Measurements from ENCODE around the gene SLC25A25.

The SLC25A25 gene

DNA sequence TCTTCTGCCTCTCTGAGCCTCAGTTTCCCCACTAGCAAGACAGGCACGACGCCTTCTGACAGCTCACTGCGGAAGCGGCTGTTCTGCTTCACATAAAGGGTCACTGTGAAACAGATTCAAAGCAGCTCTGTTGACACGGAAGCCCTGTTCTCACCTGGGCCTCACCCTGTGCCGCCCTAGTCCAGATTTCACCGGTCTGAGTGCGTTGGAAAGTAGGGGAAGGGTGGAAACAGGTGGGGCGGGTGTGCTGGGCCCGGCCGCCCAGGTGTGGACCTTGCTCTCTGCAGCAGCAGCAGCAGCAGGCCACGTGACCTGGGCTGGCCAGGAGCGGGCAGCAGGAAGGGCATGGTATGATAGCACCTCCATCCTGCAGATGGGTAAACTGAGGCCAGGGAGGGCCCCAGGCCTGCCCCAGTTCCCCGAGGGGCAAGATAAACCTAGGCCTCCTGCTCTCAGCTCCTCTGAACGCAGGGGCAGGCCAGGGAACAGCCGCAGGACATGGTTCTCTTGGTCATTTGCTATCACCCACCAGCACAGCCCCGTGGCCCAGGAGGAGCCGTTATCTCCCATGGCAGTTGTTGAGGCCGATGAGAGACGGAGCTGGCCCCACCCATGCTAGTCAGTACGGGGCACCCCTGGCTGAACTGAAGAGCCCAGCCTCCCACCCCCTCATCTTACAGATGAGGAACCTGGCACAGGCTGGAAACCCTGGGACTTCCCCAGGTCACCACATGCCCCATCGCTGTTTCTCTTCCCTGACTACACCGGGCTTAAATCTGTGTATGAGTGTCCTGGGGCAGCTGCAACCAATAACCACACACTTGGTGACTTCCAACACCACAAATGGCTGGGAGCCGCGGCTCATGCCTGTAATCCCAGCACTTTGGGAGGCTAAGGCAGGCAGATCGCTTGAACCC, 47.4 kb downstream of the SLC25A25 start:
- no peak for DNase-seq

- no peak for DNase-seq
These were observed 48.4 kb downstream of the SLC25A25 start for GRCh38 chr9:128116104-128117083.

DNA sequence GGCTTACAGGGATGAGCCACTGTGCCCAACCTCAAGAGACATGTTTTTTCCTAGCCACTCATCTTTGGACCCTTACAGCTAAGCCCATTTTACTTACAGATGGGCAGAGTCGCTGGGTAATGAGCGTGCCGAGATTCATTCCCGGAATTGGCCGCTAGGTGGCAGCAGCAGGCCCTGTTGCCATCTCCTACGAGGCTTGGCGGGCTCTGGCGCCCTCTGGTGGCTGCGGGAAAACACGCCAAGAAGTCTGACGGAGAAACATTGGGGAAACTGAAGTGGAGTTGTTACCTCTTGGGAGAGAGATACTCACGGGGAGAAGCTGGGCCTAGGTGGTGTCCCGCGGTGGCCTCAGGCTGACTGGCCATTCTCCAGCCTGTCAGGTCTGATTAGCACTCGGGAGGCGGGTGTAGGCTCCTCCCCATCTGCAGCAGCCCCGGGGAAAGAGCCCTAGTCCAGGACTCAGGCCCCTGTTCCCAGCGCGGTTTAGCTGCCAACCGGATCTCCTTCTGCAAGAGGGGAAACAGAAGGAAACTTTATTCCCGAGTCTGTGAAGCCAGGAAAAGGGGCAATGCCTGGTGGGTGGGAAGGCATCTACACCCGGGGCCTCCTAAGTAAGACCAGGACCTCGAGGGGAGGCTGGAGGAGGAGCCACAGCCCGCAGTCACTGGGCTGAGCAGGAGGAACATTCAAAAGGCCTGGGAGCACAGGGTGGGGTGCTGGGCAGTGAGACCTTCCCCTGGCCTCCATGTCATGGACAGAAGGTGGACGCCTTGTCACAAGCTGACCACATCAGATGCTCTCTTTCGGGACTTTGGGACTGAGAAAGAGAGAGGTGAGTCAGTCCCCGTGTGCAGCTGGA, 49.8 kb downstream of the SLC25A25 start:
- DNase-seq, result peak; percentile 92 to 99

- no peak for DNase-seq
These were observed 50.4 kb downstream of the SLC25A25 start for GRCh38 chr9:128118472-128118857.

GRCh38 chr9:128118971-128119665, 51.1 kb downstream of the SLC25A25 start:
- DNase-seq, result no peak

- DNase-seq, result no peak
These were observed 52.2 kb downstream of the SLC25A25 start for GRCh38 chr9:128120061-128120740.

GRCh38 chr9:128120741-128121465, 52.9 kb downstream of the SLC25A25 start:
- no peak for DNase-seq

DNA sequence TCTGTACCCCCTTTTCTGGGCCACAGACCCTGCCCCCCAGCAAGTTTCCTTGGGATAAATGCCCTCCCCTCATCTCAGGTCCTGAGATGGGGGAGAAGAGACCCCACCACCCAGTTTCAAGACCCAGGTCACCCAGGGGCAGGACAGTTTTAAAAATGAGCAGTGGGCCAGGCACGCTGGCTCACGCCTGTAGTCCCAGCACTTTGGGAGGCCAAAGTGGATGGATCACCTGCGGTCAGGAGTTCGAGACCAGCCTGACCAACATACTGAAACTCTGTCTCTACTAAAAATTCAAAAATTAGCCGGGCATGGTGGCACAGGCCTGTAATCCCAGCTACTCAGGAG, 53.4 kb downstream of the SLC25A25 start:
- DNase-seq, result no peak

- DNase-seq, result no peak
These were observed 54.1 kb downstream of the SLC25A25 start for GRCh38 chr9:128121924-128122808.

- no peak for DNase-seq
These were observed 54.8 kb downstream of the SLC25A25 start for GRCh38 chr9:128122809-128123175.

- DNase-seq, result no peak
These were observed 55.5 kb downstream of the SLC25A25 start for GRCh38 chr9:128123451-128124080.

DNA sequence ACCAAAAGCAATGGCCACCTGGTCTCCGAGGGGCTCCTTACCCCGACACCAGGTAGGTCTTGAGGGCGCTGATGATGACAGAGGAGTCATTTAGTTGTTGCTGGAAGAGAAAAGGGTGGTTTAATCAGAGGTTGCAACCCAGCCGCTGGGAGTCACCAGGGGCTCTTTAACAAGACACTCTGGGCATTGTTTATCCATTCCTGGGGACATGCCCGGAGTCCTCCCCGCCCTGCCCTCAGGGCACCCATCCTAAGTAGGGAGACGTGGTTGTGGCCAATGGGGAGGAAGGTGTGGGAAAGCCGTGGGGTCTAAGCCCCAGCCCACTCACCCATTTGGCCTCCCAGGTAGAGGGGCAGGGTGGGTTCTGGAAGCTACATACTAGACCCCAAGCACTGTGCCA, 56.4 kb downstream of the SLC25A25 start:
- no peak for DNase-seq

GRCh38 chr9:128124873-128125579, 57.0 kb downstream of the SLC25A25 start:
- peak; percentile 28 to 42 for DNase-seq

- no peak for DNase-seq
These were observed 57.7 kb downstream of the SLC25A25 start for GRCh38 chr9:128125580-128126354.

- peak; percentile 81 to 84 for DNase-seq
These were observed 59.5 kb downstream of the SLC25A25 start, which contains the start of gene PTGES2 for GRCh38 chr9:128127568-128127989. TSS of gene PTGES2 (minus strand) at chr9:128127729. CDS start at chr9:128127717, 12 bp downstream.

DNA sequence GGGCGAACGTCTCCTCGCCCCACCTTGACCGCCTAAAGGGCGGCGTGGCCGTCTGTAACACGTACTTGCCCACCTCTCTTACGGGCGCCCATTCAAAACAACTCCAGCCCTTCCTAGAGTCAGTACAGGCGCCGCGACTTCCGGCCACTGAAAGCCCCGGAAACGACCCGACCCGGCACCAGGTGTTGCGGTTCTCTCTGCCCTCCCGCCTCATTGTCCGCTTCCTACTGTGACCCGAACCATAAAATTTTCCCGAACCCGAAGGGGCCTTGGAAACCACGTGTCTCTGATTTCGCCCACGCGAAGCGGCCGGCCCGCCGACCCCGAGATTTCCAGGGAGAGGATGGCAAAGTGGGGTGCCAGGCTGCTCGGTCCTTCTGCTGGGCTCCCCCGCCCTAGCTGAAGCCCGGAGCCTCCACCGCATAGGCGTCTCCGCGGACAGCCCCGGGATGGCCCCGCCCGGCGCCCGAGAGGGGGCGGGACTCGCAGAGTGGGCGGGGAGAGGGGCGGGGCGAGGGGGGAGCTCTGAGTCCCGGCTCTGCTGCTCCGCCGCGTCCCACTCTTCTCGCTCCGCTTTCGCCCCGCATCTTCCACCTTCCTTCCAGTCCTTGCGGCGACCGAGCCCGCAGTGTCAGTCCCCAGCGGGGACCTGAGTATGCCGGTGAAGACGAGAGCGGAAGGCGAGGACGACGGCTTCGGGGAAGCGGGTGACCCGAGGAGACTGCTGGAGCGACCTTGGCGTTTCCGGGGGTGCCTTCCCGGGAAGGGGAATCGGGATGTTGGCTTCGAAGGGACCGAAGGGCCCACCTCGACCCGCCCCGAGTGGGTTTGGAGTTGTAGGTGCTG, 60.2 kb downstream of the SLC25A25 start:
- peak; percentile 83 to 84 for DNase-seq

Data from activated CD4-positive, alpha-beta T cell treated with anti-CD3 and anti-CD28 coated beads for 4 hours (primary cell).